Fibroblast of skin of back (primary cell): ENCODE measurements around the gene ARID1A. TPM values are rescaled to one million over a fixed set of nuclear protein-coding genes. Genes with fewer than 3 reads are reported as not detected.

ENCODE experiments used
- DNase-seq: peaks from one replicate; pipeline ENCODE4 v3.0.0-alpha.2; 2013
- polyA plus RNA-seq, 2 experiments: library from polyadenylated mRNA; unstranded; fragments of 120-200 nt; gene quantifications; one replicate each; pipeline ENCODE4 v1.2.1, GENCODE V29; 2013; ENCODE audit not compliant: insufficient read length in 2 of 2

The ARID1A gene
- 49.4 TPM for polyA plus RNA-seq (2013, experiment 1 of 2; ENCODE audit: insufficient read length)
- 41.1 TPM for polyA plus RNA-seq (2013, experiment 2 of 2; ENCODE audit: insufficient read length)

DNA sequence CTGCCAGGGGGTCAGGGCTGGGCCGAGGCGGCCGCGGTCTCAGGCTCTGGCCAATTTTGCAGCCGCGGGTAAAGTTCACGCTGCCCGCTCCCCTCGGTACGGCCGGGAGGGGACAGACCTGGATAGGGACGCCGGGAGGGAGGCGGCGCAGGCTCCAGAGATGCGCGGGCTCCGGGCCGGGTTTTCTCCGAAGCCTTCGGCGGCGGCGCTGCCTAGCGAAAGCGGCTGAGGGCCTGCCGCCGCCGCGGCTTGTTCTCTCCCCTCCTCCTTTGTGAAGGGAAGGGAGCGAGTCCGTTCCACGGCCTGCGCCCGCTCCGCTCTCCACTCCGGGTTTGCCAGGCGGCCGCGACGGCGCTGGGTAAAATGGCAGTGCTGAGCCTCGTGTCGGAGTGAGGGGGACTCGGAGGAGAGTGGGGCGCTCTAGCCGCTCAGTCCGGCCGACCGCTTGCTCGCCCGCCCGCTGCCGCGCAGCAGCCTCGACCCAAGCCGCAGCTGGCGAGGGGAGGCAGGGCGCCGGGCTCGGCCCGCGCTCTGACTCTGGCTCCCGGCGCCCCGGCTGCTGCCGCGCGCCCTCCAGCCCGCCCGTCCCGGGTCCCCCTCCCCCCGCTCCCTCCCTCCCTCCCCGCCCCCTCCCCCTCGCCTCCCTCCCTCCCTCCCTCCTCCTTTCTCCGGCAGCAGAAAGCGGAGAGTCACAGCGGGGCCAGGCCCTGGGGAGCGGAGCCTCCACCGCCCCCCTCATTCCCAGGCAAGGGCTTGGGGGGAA, at the start of gene ARID1A:
ARID1A (plus strand) TSS at position 660 of the 763 bp plus-strand sequence. CDS start 389 bp downstream, outside the sequence.
- peak; percentile 97 for DNase-seq

DNA sequence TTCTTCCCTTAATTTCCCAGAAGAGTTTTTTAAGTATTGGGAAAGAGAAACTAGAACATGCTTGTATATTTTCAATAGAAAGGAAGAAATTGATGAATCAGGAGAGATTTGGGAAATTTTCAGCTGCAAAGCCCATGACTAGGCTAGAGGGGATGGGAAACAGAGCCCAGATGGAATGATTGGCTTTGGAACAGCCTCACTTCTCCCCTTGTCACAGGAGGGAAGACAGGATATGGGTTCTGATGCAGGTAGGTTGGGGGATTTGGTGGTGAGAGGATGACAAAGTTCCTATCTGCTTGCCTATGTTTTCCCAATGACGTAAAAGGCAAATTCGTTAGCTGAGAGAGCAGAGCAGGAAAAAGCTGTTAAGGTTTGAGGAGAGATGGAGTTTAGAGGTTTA, 31.0 kb upstream of the ARID1A start:
- no peak for DNase-seq

DNA sequence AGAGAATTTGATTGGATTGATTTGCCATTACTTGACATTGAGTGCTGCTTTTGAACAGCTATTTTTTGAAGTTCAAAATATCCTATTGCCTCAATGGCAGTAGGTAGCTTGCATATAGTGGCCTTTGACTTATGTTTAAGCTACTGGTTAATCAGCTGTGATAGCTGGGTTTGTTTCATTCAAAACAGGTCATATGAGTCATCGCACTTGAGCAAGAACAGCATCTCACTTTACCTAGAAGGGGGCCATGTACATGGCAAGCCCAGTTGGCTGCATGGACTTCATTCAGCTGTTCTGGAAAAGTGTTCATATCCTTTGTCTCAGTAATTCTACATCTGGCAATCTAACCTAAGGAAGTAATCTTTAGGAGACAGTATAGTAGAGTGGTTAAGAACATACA, 29.0 kb upstream of the ARID1A start:
- DNase-seq: no peak

DNA sequence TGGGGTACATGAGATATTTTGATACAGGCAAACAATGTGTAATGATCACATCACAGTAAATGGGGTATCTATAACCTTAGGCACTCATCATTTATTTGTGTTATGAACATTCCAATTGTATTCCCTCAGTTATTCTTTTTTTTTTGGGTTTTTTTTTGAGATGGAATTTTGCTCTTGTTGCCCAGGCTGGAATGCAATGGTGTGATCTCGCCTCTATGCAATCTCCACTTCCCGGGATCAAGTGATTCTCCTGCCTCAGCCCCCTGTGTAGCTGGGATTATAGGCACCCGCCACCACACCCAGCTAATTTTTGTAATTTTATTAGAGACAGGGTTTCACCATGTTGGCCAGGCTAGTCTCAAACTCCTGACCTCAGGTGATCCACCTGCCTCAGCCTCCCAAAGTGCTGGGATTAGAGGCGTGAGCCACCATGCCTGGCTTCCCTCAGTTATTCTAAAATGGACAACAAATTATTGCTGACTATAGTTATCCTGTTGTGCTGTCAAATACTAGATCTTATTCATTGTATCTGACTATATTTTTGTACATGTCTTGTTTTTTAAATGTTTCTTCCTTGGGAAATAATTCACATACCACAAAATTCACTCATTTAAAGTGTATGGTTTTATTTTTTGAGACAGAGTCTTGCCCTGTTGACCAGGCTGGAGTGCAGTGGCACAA, 27.6 kb upstream of the ARID1A start:
- peak; percentile 85 for DNase-seq

DNA sequence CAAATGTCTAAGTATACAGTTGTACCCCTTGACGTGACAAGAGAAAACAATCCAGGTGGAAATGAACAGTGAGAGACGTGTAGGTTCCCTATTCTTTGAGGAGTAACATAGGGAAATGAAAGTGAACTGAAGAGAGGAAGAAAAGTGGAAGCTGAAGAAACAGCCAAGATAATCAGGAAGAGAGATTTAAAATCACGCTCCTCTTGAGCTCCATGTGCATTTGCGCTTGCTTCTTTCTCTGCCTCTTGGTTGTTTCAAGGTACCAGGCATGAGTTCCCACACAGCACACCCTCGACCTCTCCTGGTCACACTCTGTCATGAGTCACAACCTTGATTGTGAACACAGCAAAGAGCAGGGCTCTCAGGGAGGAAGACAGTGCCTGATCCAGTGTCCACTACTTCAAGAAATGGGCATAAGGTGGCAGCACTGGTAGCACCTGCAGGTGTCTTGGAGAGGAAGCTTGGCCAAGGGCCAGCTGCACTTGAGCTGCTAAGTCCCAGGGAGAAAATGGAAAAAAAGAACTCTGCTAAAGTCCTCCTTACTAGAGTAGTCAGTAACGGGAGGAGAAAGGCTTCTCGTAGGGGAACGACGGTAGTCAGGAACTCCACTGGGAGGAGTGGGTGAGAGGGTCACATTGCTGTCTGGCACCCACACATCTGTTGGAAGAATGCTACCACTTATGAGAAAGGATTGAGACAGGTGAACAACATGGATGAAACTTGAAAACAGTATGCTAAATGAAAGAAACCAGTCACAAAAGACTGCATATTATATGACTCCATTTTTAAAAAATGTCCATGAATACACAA, 18.3 kb upstream of the ARID1A start:
- DNase-seq: peak; percentile 57

DNA sequence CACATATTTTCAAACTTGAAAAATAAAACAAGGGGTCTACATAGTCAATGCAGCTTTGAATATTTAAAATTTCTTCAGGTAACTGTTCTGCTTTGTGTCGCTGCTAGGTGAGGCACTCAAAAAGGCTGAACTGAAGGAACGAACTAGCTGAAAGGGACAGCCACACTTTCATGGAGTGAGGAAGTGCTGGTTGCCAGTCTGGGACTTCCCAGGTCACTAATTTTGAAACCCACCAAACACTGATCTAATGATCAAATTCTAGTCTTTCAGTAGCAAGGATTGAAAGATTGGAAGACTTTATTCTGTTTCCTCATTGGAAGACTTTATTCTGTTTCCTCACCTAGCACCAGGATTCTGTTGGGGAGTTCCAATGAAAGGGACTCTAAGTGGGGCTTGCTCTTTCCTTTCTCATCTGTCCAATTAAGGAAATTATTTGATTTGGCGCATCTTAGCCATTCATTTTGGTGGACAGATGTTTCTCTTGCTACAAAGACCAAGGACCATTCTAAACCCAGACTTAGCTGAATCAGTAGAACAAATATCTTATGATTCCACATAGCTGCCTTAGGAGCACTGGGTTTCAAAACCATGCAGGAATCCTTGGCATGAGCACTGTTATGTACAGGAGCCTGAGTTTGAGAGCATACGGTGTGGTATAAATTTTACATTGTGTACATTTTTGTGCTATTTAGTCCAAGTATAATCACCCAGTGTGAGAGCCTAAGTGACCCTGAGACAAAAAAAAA, 10.9 kb upstream of the ARID1A start:
- peak; percentile 52 for DNase-seq

DNA sequence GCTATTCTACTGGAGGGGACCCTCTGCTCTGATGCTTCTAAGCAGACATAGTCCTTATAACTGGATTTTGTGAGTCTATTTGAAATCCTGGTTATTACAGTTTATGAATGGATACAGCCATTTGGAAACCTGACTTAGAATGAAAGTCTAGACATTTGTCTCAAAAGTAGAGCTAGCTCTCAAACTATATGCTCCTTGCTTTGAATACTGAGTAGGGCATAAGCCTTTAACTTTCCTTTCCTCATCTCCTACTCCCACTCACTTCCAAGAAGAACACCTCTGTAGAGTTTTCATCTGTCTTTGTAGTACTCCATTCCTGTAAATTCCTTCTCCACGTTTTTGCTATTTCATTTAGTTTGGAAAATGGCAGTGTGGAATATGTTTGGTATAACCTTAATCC, 9.0 kb upstream of the ARID1A start:
- DNase-seq: peak; percentile 50

DNA sequence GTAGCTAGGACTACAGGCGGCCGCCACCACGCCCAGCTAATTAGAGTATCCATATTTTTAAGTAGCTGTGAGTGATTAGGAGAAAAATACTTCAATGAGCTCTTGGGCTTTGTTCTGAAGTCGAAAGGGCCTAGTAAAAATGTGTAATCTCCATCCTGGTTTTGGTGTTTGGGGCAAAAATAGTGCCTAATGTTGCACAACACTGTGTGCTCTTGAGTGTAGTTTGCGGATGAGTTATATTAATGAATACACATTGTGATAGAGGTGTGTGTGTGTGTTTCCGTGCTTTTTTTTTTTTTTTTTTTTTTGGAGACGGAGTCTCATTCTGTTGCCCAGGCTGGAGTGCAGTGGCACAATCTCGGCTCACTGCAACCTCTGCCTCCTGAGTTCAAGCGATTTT, 6.3 kb upstream of the ARID1A start:
- no peak for DNase-seq

DNA sequence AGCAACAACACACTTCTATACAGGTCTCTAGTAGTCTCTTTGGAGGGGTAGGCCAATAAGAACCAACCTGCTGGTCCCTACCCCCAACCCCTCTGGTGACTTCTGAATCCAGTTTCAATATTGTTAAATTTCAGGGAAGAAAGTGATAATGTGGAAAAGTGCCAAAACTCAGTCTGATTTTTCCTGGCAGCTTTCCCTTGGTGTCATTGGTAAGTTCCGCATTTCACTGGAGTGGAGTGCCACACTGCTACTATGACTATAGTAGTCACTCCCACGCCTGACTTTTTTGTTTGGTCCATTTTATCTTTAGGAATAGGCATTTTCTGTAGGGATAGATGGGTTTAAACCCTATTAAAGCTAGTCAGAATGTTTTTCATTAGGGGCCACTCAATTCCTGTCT, 5.7 kb upstream of the ARID1A start:
- no peak for DNase-seq

DNA sequence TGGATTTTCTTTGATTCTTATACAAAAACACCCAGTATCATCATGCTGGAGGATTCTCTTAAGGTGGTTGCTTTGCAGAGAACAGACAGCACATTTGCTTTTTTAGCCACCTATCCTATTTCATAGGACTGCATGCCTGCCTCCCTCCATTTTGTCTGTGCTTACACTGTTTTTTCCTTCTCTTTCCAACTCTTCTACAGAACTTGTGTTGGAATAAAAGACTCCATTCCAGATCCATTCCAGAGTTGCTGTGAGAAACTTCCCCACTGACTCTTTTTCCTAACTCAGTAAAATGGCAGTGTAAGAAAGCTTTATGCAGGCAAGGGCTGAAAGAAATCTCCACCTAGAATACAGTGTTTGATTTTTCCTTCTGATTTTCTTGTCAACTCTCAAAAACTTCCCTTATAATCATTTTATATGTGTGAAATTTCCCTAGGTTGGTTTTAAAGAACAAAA, 5.2 kb upstream of the ARID1A start:
- DNase-seq: no peak

DNA sequence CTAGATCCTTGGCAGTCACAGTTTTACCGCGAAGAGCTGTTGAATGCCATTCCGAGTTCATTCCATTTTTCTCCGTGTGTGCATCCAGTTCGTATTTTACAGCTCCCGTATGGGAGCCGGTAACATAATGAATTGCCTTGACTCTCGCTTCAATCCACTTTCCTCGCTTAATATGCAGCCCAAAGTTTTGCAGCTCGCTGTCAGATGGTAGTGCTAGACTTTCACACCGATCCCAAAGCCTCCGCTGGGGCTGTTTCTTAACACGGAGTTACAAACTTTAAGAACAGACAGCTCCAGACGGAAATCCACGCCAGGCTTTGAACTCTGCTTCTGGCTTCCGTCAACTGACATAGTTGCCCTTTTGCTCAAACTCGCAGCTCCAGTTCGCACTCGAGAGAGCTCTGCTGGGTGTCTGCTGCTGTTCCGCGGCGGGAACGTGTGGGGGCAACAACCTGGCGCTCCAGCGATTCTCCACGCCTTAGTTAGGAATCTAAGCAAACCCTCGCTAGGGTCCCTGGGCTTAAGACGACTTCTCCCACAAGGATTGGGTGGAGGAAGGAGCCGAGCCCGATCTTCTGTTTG, 3.5 kb upstream of the ARID1A start:
- peak; percentile 96 for DNase-seq

DNA sequence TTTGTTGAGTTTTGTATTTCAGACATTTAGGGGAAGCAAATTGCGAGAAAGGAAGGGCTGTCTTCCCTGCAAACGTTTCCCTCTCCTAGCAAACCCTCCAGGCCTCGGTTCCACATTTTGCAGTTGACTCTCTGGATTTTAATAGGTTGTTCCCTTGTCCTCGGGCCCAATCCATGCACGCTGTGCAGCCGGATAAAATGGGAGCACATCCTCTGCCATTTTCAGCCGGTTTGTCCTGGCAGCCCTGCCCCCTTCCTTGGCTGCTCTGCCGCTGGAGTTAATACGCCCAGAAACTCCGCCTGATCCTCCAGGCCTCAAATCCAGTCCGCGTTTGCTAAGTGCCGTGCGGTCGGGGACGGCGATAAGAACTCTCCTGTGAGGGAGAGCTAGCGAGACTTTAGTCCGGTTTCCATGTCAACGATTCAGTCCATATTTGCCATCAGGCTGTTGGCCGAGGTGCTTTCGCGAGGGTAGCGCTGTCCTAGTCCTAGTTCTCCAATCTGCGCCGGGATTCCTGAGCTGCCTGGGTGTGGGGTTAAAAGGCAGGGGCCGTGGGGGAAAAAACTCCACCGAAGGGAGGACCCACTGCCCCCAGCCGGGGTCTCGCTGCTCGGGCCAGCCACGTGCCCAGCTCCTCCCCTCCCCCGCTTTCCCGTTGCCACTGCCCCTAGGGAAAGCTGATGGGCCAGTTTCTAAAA, 2.9 kb upstream of the ARID1A start:
- DNase-seq: peak; percentile 99

DNA sequence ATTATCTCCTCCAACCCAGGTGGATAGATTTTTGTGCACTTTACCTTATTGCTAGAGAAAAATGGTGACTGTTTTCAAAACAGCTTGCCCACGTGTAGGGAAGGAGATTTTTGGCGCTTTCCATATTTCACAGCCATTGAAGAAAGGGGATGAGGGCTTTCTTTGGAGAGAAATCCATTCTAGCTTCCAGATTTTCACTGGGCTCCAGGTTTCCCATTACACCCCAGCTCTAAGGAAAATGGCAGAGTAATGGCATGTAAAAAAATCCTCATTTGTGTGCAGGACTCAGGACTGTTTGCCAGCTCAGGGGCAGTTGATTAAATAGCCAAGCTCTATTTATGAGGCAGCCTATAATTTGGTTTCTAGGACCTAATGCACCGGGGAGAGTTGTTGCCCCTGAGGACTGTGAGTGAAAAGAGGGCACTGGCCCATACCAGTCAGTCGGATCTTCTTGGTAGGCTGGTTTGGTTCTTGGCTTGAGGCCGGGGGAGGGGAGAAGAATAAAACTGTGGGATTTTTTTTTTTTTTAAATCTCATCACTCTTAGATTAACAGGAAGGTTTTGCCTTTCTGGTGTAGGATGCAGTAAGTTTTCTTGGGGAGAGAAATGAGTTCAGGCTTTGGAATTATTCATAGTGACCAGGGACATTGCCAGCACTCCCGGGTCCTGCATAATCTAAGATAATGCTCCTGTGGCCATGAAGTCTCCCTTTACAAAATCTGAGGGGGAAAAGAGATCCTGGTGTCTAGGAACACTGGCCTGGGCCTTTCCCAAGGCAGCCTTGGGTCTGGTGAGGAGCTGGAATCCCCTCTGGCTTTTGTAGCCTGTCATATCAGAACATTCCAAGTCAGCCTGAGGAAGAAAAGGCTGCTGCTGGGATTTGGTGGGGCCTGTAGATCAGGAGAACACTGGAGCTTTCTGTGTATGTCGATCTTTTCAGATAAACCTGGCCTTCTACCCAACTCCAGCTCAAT, 1.9 kb upstream of the ARID1A start:
- no peak for DNase-seq

DNA sequence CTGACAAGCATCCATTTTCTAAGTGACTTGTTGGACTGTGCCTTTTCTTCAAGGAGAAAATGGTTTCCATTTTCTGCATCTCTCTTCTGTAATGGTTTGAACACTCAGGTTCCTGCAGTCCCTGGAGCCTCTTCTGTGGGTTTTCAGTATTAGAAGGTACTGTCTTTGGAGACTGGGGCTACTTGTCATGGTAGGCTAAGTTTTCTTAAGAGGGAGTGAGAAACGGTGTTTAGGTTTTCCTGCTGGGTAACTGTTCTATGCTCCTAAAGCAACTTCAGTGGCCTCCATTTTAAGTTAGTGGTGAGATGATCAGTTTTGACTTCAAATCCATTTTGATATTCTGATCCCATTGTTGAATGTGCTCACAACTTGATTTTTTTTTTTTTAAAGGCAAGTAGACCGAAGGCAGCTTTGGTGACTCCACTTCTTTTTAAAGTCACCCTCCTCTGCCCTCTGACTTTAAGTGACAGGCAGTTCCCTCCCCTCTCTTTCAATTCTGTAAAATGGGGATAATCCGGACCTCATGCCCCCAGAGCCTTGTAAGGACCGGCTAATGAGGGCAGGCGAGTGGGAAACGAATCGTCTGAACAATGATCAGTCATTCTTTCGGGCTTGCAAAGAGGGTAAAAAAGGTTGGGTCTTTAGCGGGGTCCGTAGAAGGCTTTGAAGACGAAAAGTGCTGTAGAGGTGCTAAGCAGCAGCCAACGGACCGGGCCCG, 1.0 kb upstream of the ARID1A start:
- DNase-seq: no peak

DNA sequence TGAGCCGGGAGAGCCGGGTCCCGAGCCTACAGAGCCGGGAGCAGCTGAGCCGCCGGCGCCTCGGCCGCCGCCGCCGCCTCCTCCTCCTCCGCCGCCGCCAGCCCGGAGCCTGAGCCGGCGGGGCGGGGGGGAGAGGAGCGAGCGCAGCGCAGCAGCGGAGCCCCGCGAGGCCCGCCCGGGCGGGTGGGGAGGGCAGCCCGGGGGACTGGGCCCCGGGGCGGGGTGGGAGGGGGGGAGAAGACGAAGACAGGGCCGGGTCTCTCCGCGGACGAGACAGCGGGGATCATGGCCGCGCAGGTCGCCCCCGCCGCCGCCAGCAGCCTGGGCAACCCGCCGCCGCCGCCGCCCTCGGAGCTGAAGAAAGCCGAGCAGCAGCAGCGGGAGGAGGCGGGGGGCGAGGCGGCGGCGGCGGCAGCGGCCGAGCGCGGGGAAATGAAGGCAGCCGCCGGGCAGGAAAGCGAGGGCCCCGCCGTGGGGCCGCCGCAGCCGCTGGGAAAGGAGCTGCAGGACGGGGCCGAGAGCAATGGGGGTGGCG, 371 bp downstream of the ARID1A start:
- DNase-seq: no peak

DNA sequence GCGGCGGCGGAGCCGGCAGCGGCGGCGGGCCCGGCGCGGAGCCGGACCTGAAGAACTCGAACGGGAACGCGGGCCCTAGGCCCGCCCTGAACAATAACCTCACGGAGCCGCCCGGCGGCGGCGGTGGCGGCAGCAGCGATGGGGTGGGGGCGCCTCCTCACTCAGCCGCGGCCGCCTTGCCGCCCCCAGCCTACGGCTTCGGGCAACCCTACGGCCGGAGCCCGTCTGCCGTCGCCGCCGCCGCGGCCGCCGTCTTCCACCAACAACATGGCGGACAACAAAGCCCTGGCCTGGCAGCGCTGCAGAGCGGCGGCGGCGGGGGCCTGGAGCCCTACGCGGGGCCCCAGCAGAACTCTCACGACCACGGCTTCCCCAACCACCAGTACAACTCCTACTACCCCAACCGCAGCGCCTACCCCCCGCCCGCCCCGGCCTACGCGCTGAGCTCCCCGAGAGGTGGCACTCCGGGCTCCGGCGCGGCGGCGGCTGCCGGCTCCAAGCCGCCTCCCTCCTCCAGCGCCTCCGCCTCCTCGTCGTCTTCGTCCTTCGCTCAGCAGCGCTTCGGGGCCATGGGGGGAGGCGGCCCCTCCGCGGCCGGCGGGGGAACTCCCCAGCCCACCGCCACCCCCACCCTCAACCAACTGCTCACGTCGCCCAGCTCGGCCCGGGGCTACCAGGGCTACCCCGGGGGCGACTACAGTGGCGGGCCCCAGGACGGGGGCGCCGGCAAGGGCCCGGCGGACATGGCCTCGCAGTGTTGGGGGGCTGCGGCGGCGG, 1.0 kb downstream of the ARID1A start:
- DNase-seq: no peak

DNA sequence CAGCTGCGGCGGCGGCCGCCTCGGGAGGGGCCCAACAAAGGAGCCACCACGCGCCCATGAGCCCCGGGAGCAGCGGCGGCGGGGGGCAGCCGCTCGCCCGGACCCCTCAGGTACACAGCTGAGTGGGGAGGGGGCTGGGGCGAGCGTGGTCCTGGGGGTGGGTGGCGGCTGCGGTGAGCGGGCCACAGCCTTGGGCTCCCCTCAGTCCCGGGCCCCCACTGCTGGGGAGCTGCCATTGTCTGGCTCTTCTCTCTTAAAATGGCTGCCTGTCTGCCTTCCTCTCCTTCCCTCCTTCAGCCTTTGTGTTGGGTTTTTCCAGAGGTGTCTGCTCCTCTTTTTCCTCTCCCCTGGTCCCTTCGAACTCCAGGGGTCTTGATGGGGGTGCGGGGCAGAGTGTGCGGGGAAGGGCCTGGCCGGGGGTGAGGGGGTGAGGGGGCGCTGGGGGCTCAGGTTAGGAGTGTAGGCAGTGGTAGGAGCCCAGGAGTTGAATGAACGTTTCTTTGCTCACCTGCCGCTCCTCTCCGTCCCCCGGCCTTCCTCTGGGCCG, 1.7 kb downstream of the ARID1A start:
- no peak for DNase-seq
